HEK293T (cell line): ENCODE measurements around the gene IL10RA.

Experiments used
- CTCF ChIA-PET: fragments of 350-600 bp; formaldehyde crosslinking; extraction: SDS; loops from one replicate; lab custom pipeline; 2021; ENCODE audit warnings: antibody characterized with exemption, inconsistent platforms; lab: Yijun Ruan, JAX
- POLR2A ChIA-PET: fragments of 350-600 bp; formaldehyde crosslinking; extraction: SDS; loops from one replicate; lab custom pipeline; 2020; ENCODE audit warnings: antibody characterized with exemption, inconsistent platforms; lab: Yijun Ruan, JAX
- DNase-seq: peaks from one replicate; pipeline ENCODE4 v3.0.0; 2012; ENCODE audit warnings: mixed read lengths; ENCODE audit errors: extremely low spot score
- ARNT ChIP-seq: fragments of 450-650 bp; IDR thresholded peaks from 2 replicates; pipeline ENCODE4 v1.6.1; 2017; ENCODE audit warnings: mild to moderate bottlenecking
- BHLHE40 ChIP-seq: fragments of 450-650 bp; IDR thresholded peaks from 2 replicates; pipeline ENCODE4 v1.6.1; 2016; ENCODE audit warnings: mild to moderate bottlenecking, moderate library complexity, borderline replicate concordance
- CTBP1 ChIP-seq: fragments of 450-650 bp; IDR thresholded peaks from 2 replicates; pipeline ENCODE4 v1.6.1; 2016; ENCODE audit warnings: borderline replicate concordance
- ELF4 ChIP-seq: fragments of 450-650 bp; IDR thresholded peaks from 2 replicates; pipeline ENCODE4 v1.6.1; 2017; ENCODE audit warnings: antibody characterized with exemption
- FOXA1 ChIP-seq: fragments of 450-650 bp; IDR thresholded peaks from 2 replicates; pipeline ENCODE4 v1.6.1; 2016; ENCODE audit warnings: mild to moderate bottlenecking
- FOXK2 ChIP-seq: fragments of 450-650 bp; IDR thresholded peaks from 2 replicates; pipeline ENCODE4 v1.6.1; 2016; ENCODE audit warnings: mild to moderate bottlenecking
- FOXM1 ChIP-seq: fragments of 450-650 bp; IDR thresholded peaks from 2 replicates; pipeline ENCODE4 v1.6.1; 2017; ENCODE audit warnings: mild to moderate bottlenecking, borderline replicate concordance
- HDGF ChIP-seq: fragments of 450-650 bp; IDR thresholded peaks from 2 replicates; pipeline ENCODE4 v1.6.1; 2017; ENCODE audit warnings: antibody characterized with exemption, borderline replicate concordance
- L3MBTL2 ChIP-seq: fragments of 450-650 bp; conservative IDR thresholded peaks from 2 replicates; pipeline ENCODE4 v1.6.1; 2016; ENCODE audit warnings: mild to moderate bottlenecking
- LEF1 ChIP-seq: fragments of 450-650 bp; IDR thresholded peaks from 2 replicates; pipeline ENCODE4 v1.6.1; 2017; ENCODE audit warnings: mild to moderate bottlenecking, borderline replicate concordance
- NFRKB ChIP-seq: fragments of 450-650 bp; IDR thresholded peaks from 2 replicates; pipeline ENCODE4 v1.6.1; 2016; ENCODE audit warnings: mild to moderate bottlenecking, moderate library complexity
- SP1 ChIP-seq: fragments of 450-650 bp; IDR thresholded peaks from 2 replicates; pipeline ENCODE4 v1.6.1; 2017
- SUZ12 ChIP-seq: fragments of 450-650 bp; IDR thresholded peaks from 2 replicates; pipeline ENCODE4 v1.6.1; 2016; ENCODE audit warnings: mild to moderate bottlenecking
- TARDBP ChIP-seq: fragments of 450-650 bp; IDR thresholded peaks from 2 replicates; pipeline ENCODE4 v1.6.1; 2016
- ZNF384 ChIP-seq: fragments of 450-650 bp; IDR thresholded peaks from 2 replicates; pipeline ENCODE4 v1.6.1; 2016
- TF ChIP-seq, protein P1 (sequence below): fragments of 450-650 bp; IDR thresholded peaks from 2 replicates; pipeline ENCODE4 v1.6.1; 2016

The IL10RA gene

DNA sequence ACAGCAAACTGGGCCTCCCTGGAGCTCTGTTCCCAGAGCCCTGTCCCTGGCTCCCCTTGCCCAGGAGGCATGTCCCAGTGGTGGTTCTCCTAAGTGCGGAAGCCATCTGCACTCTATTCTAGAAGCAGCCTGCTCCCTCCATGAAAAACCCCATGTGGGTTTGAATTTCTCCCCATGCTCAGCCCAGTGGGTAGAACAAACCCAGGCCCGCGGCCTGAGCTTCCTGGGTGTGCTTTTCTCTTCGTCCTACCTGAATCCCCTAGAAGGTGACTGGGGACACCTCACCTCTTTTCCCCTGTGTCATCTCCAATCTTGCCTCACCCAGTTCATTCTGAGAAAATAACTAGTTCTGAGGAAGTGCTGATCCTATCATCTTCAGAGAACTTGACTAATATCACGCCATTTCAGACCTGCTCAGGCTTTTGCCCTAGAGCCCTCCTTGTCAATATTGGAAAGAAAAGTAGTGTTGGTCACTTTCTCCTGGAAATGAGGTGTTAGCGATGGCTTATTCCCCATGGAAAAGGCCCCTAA, 15.9 kb downstream of the IL10RA start:
- DNase-seq, result no peak
- CTCF ChIA-PET, result no interaction called here
- TF ChIP-seq ARNT (no peak), LEF1 (no peak), FOXK2 (no peak), ZNF384 (no peak), TARDBP (no peak)
- POLR2A ChIA-PET, result no interaction called here

DNA sequence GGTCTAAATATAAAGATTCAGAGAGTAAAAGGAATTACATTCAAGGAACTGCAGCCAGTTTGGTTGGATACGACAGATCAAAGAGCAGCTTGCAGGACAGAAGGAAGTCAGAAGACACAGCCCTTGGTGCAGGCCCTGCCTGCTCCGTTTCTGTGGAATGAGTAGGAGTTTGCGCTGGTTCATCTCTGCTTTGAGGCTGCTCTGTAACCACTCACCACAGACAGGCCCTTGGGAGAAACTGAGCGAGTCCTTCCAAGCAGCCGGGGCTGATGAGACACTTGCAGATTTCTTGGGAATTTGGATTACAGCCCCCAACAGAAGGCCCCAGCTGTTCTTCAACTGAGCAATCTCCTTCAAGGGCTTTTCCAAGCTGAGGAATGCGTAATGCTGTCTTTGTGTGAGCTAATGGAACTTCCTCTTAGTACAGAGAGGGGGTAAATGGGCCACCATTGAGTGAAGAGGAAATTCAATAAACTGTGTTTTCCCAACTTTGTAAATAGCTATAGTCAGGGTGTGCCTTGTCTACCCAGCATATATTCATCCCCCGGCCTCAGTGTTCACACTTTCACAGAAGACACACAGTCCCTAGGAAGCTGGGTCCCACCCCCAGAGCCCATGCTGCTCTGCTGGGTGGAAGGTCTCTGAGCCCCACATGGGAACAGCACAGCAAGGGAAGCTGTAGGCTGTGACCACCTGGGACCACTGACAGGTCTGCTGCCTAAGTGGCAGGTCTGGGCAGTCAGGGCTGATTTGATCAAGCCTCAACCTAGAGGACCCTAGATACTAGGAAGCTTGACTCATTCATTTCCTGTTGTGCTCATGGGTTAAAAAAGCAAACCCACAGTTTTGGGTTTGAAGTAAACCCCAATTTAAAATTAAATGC, 16.6 kb downstream of the IL10RA start:
- POLR2A ChIA-PET, result no interaction called here
- TF ChIP-seq SUZ12, result no peak
- no peak for TF ChIP-seq TARDBP
- TF ChIP-seq ZNF384, result no peak
- TF ChIP-seq FOXA1, result no peak
- TF ChIP-seq LEF1, result no peak
- TF ChIP-seq CTBP1, result no peak
- no peak for TF ChIP-seq FOXK2
- no peak for TF ChIP-seq NFRKB
- TF ChIP-seq FOXM1, result no peak
- TF ChIP-seq HDGF, result no peak
- TF ChIP-seq, protein P1, sequence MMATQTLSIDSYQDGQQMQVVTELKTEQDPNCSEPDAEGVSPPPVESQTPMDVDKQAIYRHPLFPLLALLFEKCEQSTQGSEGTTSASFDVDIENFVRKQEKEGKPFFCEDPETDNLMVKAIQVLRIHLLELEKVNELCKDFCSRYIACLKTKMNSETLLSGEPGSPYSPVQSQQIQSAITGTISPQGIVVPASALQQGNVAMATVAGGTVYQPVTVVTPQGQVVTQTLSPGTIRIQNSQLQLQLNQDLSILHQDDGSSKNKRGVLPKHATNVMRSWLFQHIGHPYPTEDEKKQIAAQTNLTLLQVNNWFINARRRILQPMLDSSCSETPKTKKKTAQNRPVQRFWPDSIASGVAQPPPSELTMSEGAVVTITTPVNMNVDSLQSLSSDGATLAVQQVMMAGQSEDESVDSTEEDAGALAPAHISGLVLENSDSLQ, result no peak
- DNase-seq, result no peak
- CTCF ChIA-PET, result no interaction called here

DNA sequence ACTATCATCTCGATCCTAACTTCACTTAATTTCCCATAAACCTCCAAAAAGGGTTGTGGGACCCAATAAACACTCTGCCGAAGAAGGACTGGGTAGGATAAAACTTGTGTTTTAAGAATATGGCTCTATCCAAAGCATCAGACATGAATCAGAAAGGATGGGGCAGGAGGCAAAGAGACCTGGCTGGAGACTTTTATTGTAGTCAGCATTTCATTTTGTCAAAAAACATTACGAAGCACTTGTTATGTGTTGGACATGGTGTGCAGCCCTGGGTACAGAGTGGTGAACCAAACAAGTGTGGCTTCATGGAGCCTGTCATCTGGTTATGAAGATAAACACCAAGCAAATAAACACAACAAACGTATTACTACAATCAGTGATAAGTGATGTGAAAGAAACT, 17.3 kb downstream of the IL10RA start:
- CTCF ChIA-PET, result no interaction called here

GRCh38 chr11:118004543-118005223, 18.5 kb downstream of the IL10RA start:
- CTCF ChIA-PET, result no interaction called here
- DNase-seq, result no peak
- POLR2A ChIA-PET, result no interaction called here
- TF ChIP-seq ARNT, result no peak
- TF ChIP-seq L3MBTL2, result no peak
- no peak for TF ChIP-seq SP1
- TF ChIP-seq, protein P1, result no peak
- TF ChIP-seq TARDBP, result no peak
- no peak for TF ChIP-seq BHLHE40
- TF ChIP-seq CTBP1, result no peak
- TF ChIP-seq FOXK2, result no peak
- no peak for TF ChIP-seq NFRKB
- TF ChIP-seq ZNF384, result no peak
- TF ChIP-seq FOXM1, result no peak
- no peak for TF ChIP-seq HDGF
- no peak for TF ChIP-seq FOXA1
- TF ChIP-seq LEF1, result no peak
- TF ChIP-seq SUZ12, result no peak

More for the DNA sequence above, 17.3 kb downstream of the IL10RA start:
- POLR2A ChIA-PET, result no interaction called here
- DNase-seq, result no peak
- TF ChIP-seq SUZ12, result no peak
- TF ChIP-seq FOXM1, result no peak
- TF ChIP-seq FOXK2, result no peak
- no peak for TF ChIP-seq LEF1
- no peak for TF ChIP-seq SP1
- no peak for TF ChIP-seq ELF4
- TF ChIP-seq, protein P1, result no peak
- TF ChIP-seq FOXA1, result no peak
- no peak for TF ChIP-seq CTBP1
- TF ChIP-seq NFRKB, result no peak
- TF ChIP-seq ARNT, result no peak

DNA sequence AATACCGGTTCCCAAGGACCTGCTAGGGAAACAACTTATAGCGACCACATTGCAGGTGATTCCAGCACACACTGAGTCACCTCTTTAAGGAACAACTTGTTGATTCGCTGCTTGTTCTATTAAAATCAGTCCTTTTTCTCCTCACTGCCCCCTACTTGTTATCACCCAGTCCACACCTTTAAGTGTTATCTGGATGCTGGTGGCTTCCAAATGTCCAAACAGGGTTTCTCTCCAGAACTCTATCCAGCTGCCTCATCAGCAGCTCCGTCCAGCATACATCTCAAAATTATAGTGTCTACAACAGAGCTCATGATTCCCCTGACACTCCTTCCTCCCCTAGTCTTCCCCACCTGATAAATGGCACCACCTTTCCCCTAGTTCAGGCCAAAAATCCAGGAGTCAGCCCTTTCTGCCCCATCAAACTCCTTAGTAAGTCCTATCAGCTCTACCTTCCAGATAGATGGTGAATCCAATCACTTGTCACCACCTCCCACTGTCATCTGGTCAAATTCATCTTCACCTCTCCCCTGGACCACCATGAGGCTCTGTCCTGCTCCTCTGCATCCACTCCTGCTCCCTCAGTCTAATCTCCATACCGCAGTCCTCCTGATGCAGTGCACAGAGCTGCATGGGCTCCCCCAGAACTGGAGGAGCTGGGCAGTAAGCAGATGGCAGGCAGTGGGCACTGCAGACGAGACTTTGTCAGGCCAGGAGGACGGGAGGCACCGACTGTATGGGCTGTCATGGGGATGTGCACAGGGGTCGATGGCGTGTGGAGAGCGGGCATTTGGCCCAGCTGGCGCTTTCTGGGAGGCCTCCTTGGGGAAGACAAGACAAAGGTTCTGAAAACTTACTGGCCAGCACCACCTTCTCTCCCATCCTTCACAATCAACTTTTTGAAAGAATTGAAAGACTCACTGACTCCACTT, 19.3 kb downstream of the IL10RA start:
- TF ChIP-seq FOXK2 (no peak), FOXA1 (no peak), ELF4 (no peak), SUZ12 (no peak), LEF1 (no peak), ARNT (no peak), TARDBP (no peak), NFRKB (no peak), ZNF384 (no peak), FOXM1 (no peak)
- TF ChIP-seq, protein P1, result no peak
- no peak for DNase-seq
- CTCF ChIA-PET, result interaction anchor here (0.7 kb wide), 1 partner anchor 188 kb away, joined by 3 read pairs; no protein-coding TSS in a partner anchor
- POLR2A ChIA-PET, result no interaction called here
